Breast epithelium (tissue), 3 donors: ENCODE data around the gene OLFML2A.

Source experiments
- POLR2A ChIP-seq: fragments of 450-650 bp; IDR thresholded peaks from one replicate; pipeline ENCODE4 v1.6.1; 2016; ENCODE audit warnings: antibody characterized with exemption, mild to moderate bottlenecking, moderate library complexity
- TF ChIP-seq, protein P1 (sequence below), 3 donors: fragments of 450-650 bp; IDR thresholded peaks; one replicate each; pipeline ENCODE4 v1.5.1; 2016 to 2017; ENCODE audit warnings: antibody characterized with exemption in 3 of 3, mild to moderate bottlenecking in 3 of 3, moderate library complexity in 3 of 3

DNA sequence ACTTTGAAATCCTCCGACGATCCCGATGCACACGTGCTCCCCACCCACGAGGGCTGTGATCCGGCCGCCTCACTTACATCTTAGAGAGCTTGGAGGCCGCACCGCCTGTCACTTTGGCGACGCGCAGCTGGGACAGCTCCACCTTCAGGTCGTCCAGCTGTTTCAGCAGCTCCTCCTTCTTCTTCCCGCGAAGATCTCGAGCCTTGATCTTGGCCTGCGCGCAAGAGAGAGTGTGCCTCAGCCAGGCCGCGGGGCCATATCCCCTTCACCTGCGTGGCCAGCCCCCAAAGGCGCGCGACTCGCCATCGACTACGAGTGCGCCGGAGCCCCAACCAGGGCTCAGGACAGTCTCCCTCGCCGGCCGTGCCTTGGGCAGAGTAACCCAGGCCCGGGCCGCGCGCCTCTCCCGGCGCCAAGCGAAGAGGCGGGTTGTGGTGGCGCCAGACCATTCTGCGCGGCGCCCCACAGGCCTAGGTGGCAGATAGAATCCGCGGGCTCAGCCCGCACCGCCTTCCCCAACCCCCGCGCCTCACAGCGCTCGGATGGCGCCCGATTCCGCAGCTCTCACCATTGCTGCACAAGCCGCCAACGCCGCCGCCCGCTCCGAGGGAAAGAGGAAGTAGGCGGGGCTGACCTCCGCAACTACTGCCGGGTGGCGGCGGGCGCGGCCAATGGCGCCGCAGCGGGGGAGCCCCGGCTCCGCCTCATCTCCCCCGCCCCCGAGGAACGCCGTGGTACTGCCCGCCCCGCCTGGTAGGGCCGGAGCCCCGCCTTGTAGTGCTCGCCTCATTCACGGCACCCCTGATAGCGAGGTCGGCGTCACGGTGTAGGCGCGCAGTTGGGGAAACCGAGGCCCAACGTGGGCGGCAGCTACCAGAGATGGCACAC, 84.7 kb downstream of the OLFML2A start, which contains the start of the genes ARPC5L and RPL35:
- TF ChIP-seq, protein P1, sequence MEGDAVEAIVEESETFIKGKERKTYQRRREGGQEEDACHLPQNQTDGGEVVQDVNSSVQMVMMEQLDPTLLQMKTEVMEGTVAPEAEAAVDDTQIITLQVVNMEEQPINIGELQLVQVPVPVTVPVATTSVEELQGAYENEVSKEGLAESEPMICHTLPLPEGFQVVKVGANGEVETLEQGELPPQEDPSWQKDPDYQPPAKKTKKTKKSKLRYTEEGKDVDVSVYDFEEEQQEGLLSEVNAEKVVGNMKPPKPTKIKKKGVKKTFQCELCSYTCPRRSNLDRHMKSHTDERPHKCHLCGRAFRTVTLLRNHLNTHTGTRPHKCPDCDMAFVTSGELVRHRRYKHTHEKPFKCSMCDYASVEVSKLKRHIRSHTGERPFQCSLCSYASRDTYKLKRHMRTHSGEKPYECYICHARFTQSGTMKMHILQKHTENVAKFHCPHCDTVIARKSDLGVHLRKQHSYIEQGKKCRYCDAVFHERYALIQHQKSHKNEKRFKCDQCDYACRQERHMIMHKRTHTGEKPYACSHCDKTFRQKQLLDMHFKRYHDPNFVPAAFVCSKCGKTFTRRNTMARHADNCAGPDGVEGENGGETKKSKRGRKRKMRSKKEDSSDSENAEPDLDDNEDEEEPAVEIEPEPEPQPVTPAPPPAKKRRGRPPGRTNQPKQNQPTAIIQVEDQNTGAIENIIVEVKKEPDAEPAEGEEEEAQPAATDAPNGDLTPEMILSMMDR (IDR thresholded peaks at IDR 0.05) = peak in 1 of 3 donors; percentile 9
- peak; percentile 79 for TF ChIP-seq POLR2A
